ENCODE data around the gene C2orf92.

Gene C2orf92

DNA sequence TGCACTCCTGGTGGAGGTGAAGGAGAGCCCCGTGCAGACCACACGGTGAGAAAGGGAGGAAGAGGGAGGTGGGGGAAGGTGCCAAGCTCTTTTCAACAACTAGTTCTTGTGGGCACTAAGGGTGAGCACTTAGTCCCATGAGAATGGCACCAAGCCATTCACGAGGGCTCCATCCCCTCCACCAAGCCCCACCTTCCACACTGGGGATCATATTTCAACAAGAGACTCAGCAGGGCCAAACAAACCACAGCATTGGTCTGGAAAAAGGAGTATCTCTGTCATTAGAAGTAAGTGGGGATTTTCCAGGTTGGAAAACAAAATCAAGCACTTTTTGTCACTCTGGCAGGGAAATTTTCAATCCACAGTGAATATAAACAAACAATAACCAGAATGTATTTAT is 82.2 kb downstream of the C2orf92 start:
- TF ChIP-seq, protein P1, sequence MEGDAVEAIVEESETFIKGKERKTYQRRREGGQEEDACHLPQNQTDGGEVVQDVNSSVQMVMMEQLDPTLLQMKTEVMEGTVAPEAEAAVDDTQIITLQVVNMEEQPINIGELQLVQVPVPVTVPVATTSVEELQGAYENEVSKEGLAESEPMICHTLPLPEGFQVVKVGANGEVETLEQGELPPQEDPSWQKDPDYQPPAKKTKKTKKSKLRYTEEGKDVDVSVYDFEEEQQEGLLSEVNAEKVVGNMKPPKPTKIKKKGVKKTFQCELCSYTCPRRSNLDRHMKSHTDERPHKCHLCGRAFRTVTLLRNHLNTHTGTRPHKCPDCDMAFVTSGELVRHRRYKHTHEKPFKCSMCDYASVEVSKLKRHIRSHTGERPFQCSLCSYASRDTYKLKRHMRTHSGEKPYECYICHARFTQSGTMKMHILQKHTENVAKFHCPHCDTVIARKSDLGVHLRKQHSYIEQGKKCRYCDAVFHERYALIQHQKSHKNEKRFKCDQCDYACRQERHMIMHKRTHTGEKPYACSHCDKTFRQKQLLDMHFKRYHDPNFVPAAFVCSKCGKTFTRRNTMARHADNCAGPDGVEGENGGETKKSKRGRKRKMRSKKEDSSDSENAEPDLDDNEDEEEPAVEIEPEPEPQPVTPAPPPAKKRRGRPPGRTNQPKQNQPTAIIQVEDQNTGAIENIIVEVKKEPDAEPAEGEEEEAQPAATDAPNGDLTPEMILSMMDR (conservative IDR thresholded peaks at IDR 0.05; ENCODE audit: low read depth, low read length) = no peak
- peak; percentile 34 for DNase-seq (ENCODE audit: low read depth)
- no peak overlapping the region for H3K4me3 ChIP-seq (ENCODE audit: low read length)
